ENCODE results near the gene UTP25. TPM values are rescaled to one million over a fixed set of nuclear protein-coding genes. Genes with fewer than 3 reads are reported as not detected.
A peak's percentile ranks its signal among the peaks of the same experiment; 100 is the strongest.

UTP25 gene
- total RNA-seq, 1 experiment from 2014 or later, result 14.3 TPM

- CTCF ChIA-PET, result no interaction called here
- peaks cover 38% of the 10 kb centered on the region for H3K4me1 ChIP-seq (ENCODE audit: insufficient read depth, low read length)
- TF ChIP-seq EZH2phosphoT487 (IDR thresholded peaks at IDR 0.05; ENCODE audit: borderline replicate concordance, low read length), result no peak
- no peak for TF ChIP-seq CTCF (conservative IDR thresholded peaks at IDR 0.05; ENCODE audit: low read depth, low read length)
- no peak for TF ChIP-seq EZH2 (IDR thresholded peaks at IDR 0.05; ENCODE audit: low read length, unreplicated experiment)
Measured at GRCh38 chr1:209889077-209889418, 61.3 kb downstream of the UTP25 start.

GRCh38 chr1:209890641-209891330 lies 63.0 kb downstream of the UTP25 start:
- H3K4me1 ChIP-seq (ENCODE audit: insufficient read depth, low read length), result peaks cover 35% of the 10 kb centered on the region
- ATAC-seq (peak; percentile 55), DNase-seq (peak; percentile 53)
- no peaks in the 10 kb centered on the region for H3F3A ChIP-seq (ENCODE audit: low read length, unreplicated experiment)
- TF ChIP-seq EZH2 (IDR thresholded peaks at IDR 0.05; ENCODE audit: low read length, unreplicated experiment), result no peak
- TF ChIP-seq EZH2phosphoT487 (IDR thresholded peaks at IDR 0.05; ENCODE audit: borderline replicate concordance, low read length), result no peak
- no peak for TF ChIP-seq CTCF (conservative IDR thresholded peaks at IDR 0.05; ENCODE audit: low read depth, low read length)
- no peaks in the 10 kb centered on the region for H3K27me3 ChIP-seq (ENCODE audit: low read length)
- ChIA-PET CTCF (no interaction called here), POLR2A (ENCODE audit: unreplicated experiment) (interaction anchor here (0.6 kb wide), 3 partner anchors 17 to 1655 kb away, joined by 3 read pairs; no protein-coding TSS in a partner anchor)
- H3K4me2 ChIP-seq (ENCODE audit: low read length), result peak overlapping the region; percentile 33
- intact Hi-C loops (cut with micrococcal nuclease), result no loop called here
- H3K9me2 ChIP-seq (replicated peaks; ENCODE audit: low read length), result no peaks in the 10 kb centered on the region
- H2AFZ ChIP-seq (ENCODE audit: low read length), result 0 out of 2 replicates have a peak overlapping the region, but pooled peaks have one; percentile 4
- BruUV-seq (replicated peaks), result TSS peak; percentile 39
- H3K9me3 ChIP-seq (ENCODE audit: low read length), result no peaks in the 10 kb centered on the region
- peak overlapping the region; percentile 36 for H3K9ac ChIP-seq (ENCODE audit: low read length)
- no peaks in the 10 kb centered on the region for H3K79me2 ChIP-seq (ENCODE audit: low read length)
- H3K4me3 ChIP-seq (ENCODE audit: low read length), result no peak overlapping the region
- H3K36me3 ChIP-seq (ENCODE audit: low read depth, low read length), result no peaks in the 10 kb centered on the region
- no peaks in the 10 kb centered on the region for H4K20me1 ChIP-seq (ENCODE audit: low read length)
- H3K27ac ChIP-seq (ENCODE audit: low read length), result peak overlapping the region; percentile 75

More at GRCh38 chr1:209889077-209889418, 61.3 kb downstream of the UTP25 start:
- ATAC-seq (no peak), DNase-seq (no peak)
- H3K27me3 ChIP-seq (ENCODE audit: low read length), result no peaks in the 10 kb centered on the region
- POLR2A ChIA-PET (ENCODE audit: unreplicated experiment), result no interaction called here
- H3K4me3 ChIP-seq (ENCODE audit: low read length), result no peak overlapping the region
- no peaks in the 10 kb centered on the region for H4K20me1 ChIP-seq (ENCODE audit: low read length)
- no TSS peak for BruUV-seq (replicated peaks)
- H3K9ac ChIP-seq (ENCODE audit: low read length), result no peak overlapping the region
- intact Hi-C loops (cut with micrococcal nuclease), result no loop called here
- H3K9me2 ChIP-seq (replicated peaks; ENCODE audit: low read length), result no peaks in the 10 kb centered on the region
- no peak overlapping the region for H3K4me2 ChIP-seq (ENCODE audit: low read length)
- H2AFZ ChIP-seq (ENCODE audit: low read length), result no peak overlapping the region
- no peaks in the 10 kb centered on the region for H3K36me3 ChIP-seq (ENCODE audit: low read depth, low read length)
- H3K27ac ChIP-seq (ENCODE audit: low read length), result no peak overlapping the region
- H3K79me2 ChIP-seq (ENCODE audit: low read length), result no peaks in the 10 kb centered on the region
- H3K9me3 ChIP-seq (ENCODE audit: low read length), result no peaks in the 10 kb centered on the region
- no peaks in the 10 kb centered on the region for H3F3A ChIP-seq (ENCODE audit: low read length, unreplicated experiment)

GRCh38 chr1:209893751-209894150 lies 66.0 kb downstream of the UTP25 start:
- Histone ChIP-seq H3K4me2 (ENCODE audit: low read length) (no peak overlapping the region), H3K4me3 (ENCODE audit: low read length) (no peak overlapping the region), H4K20me1 (ENCODE audit: low read length) (no peaks in the 10 kb centered on the region), H3K36me3 (ENCODE audit: low read depth, low read length) (no peaks in the 10 kb centered on the region), H3K79me2 (ENCODE audit: low read length) (no peaks in the 10 kb centered on the region), H3K9me2 (replicated peaks; ENCODE audit: low read length) (no peaks in the 10 kb centered on the region), H2AFZ (ENCODE audit: low read length) (no peak overlapping the region), H3K27ac (ENCODE audit: low read length) (no peak overlapping the region), H3K4me1 (ENCODE audit: insufficient read depth, low read length) (peaks cover 50% of the 10 kb centered on the region), H3F3A (ENCODE audit: low read length, unreplicated experiment) (peaks cover 7% of the 10 kb centered on the region), H3K9ac (ENCODE audit: low read length) (no peak overlapping the region), H3K9me3 (ENCODE audit: low read length) (no peaks in the 10 kb centered on the region), H3K27me3 (ENCODE audit: low read length) (no peaks in the 10 kb centered on the region)
- no peak for ATAC-seq
- peak; percentile 1 for DNase-seq
- CTCF ChIA-PET, result no interaction called here
- no TSS peak for BruUV-seq (replicated peaks)
- POLR2A ChIA-PET (ENCODE audit: unreplicated experiment), result no interaction called here
- TF ChIP-seq CTCF (conservative IDR thresholded peaks at IDR 0.05; ENCODE audit: low read depth, low read length) (no peak), EZH2 (IDR thresholded peaks at IDR 0.05; ENCODE audit: low read length, unreplicated experiment) (no peak), EZH2phosphoT487 (IDR thresholded peaks at IDR 0.05; ENCODE audit: borderline replicate concordance, low read length) (no peak)
- intact Hi-C loops (cut with micrococcal nuclease), result no loop called here
